ENCODE results near the gene THOC5. TPM values are rescaled to one million over a fixed set of nuclear protein-coding genes. Genes with fewer than 3 reads are reported as not detected.

THOC5 gene
- total RNA-seq, 2 experiments from 2014 or later = 48.7 to 57.3 TPM

DNA sequence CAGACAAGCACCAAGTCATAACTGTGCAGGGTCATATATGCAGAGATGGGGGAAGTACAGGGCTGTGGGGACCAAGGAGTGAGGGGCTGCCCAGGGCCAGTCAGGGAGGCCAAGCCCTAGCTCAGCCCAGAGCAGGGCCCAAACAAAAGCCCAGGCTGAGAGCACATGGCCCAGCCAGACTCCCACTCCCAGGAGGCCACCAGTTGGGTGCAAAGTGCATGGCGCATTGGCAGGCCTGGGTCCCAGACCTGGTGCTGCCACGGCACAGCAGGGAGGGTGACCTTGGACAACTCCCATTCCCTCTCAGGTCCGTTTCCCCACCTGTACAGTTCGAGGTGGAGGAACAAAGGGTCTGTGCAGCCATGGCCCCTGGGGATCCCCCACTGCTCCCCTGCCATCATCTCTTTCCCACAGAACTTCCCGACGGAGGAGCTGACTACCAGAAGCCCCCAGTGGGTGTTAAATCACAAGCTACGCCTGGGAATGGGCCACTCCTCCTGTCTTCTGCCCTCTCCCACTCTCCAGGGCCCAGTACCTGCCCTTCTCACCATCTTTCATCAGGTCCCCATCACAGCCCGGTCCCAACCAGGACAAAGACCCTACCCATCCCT is 26.7 kb upstream of the THOC5 start:
- Mint-ChIP-seq H3K4me3 (peak overlapping the region; percentile 91), H3K27me3 (no peaks in the 10 kb centered on the region), H3K4me1 (ENCODE audit: low read depth) (peaks cover 13% of the 10 kb centered on the region), H3K27ac (peak overlapping the region; percentile 95), H3K36me3 (ENCODE audit: low read depth) (peaks cover 5% of the 10 kb centered on the region), H3K9me3 (no peaks in the 10 kb centered on the region)
- POLR2A ChIA-PET = interaction anchor here (0.7 to 1.2 kb wide), 2 partner anchors 15 to 30 kb away, joined by 3 read pairs; no protein-coding TSS in a partner anchor
- intact Hi-C loops (cut with micrococcal nuclease) = no loop called here
- CTCF ChIA-PET = no interaction called here
- DNase-seq (peak; percentile 17), ATAC-seq (peak; percentile 15)
- TF ChIP-seq, protein P1, sequence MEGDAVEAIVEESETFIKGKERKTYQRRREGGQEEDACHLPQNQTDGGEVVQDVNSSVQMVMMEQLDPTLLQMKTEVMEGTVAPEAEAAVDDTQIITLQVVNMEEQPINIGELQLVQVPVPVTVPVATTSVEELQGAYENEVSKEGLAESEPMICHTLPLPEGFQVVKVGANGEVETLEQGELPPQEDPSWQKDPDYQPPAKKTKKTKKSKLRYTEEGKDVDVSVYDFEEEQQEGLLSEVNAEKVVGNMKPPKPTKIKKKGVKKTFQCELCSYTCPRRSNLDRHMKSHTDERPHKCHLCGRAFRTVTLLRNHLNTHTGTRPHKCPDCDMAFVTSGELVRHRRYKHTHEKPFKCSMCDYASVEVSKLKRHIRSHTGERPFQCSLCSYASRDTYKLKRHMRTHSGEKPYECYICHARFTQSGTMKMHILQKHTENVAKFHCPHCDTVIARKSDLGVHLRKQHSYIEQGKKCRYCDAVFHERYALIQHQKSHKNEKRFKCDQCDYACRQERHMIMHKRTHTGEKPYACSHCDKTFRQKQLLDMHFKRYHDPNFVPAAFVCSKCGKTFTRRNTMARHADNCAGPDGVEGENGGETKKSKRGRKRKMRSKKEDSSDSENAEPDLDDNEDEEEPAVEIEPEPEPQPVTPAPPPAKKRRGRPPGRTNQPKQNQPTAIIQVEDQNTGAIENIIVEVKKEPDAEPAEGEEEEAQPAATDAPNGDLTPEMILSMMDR (IDR thresholded peaks at IDR 0.05) = no peak

DNA sequence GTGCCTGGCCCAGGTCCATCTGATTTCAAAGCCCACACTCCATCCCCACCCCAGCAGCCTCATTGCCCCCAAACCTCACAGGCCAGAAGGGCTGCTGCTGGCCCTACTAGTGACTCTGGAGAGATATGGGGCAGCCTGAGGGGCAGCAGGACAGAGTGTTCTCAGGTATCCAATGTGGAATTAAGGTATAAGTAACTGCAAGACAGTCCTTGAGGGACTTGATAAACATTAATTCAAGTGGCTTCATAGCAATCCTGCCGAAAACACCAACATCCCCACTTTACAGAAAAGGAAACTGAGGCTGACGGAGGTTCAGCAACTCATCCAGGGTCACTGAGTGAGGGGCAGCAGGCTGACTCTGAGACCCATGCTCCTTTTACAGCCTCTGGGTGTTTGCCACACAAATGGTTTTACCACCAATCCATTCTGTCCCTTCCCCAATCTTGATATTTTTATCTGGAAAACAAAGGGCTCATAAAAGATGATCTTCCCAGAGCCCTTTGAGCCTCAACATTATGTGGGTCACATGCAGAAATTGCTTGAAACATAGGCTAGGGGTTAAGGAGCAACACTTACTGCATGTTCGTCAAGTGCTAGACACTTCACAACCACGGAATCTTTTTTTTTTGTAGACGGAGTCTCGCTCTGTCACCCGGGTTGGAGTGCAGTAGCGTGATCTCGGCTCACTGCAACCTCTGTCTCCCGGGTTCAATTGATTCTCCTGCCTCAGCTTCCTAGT is 25.1 kb upstream of the THOC5 start:
- Mint-ChIP-seq H3K9me3 (no peaks in the 10 kb centered on the region), H3K27ac (no peak overlapping the region), H3K27me3 (no peaks in the 10 kb centered on the region), H3K4me3 (no peak overlapping the region), H3K4me1 (ENCODE audit: low read depth) (peaks cover 13% of the 10 kb centered on the region), H3K36me3 (ENCODE audit: low read depth) (peaks cover 7% of the 10 kb centered on the region)
- intact Hi-C loops (cut with micrococcal nuclease) = no loop called here
- ChIA-PET POLR2A (no interaction called here), CTCF (no interaction called here)
- ATAC-seq = no peak
- no peak for DNase-seq
- TF ChIP-seq, protein P1 (IDR thresholded peaks at IDR 0.05) = no peak

DNA sequence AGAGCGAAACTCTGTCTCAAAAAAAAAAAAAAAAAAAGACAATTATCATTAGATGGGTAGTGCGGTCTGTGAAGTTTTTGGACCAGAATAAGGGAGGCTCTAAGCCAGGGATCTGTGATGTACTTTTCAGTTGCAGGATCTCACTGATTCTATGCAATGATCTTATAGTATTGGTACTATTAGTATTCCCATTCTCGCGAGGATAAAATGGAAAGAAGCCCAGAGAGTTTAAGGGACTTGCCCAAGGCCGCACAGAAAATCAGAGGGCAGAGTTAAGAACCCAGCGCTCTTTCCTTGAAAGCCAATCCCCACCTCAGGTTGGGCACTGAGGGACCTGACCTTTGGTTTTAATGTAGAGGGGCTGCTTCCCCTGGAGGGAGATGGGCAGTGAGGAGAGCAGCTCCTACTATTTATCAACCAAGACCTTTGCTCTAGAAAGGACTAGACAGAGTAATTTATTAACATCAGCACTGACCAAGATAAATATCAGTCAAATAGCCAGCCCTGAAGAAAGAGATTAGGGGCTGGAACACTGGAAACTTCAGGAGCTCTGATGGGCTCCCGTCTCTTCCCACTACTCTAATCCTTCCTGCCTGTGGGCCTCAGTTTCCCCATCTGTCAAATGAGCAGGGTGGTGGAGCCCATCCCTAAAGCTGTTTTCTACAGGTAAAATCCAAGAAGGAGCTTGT is 21.3 kb upstream of the THOC5 start:
- no peak overlapping the region for H3K27ac Mint-ChIP-seq
- H3K36me3 Mint-ChIP-seq (ENCODE audit: low read depth) = peaks cover 5% of the 10 kb centered on the region
- ATAC-seq (no peak), DNase-seq (no peak)
- no peaks in the 10 kb centered on the region for H3K27me3 Mint-ChIP-seq
- H3K4me3 Mint-ChIP-seq = no peak overlapping the region
- CTCF ChIA-PET = no interaction called here
- POLR2A ChIA-PET = no interaction called here
- peaks cover 5% of the 10 kb centered on the region for H3K4me1 Mint-ChIP-seq (ENCODE audit: low read depth)
- TF ChIP-seq, protein P1 (IDR thresholded peaks at IDR 0.05) = no peak
- intact Hi-C loops (cut with micrococcal nuclease) = no loop called here
- no peaks in the 10 kb centered on the region for H3K9me3 Mint-ChIP-seq

DNA sequence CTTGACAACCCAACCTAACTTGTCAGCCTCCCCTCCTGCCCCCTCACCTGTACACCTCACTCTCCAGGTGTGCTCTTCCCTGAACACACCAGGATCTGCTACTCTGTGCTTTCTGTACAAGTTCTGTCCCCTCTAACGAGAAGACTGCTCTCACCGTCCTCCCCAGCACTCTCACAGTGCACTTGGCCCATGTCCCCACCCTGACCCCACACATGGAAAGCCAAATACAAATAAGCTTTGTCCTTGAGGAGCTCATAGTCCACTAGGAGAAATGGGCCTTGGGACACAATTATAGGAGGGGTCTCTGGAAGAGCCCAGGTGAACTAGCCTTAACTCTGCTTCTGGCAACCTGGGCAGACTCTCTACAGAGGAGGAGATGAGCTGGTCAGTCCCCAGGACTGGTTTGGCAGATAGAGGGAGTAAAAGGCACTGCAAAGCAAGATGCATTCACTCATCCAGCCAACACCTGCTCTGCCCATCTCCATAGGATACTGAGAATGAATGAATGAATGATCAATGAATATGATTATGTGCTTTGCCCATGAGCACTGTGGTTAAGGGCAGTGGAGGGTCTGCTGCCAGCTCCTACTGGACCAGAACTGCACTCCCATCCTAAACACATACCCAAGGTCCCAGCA is 17.5 kb upstream of the THOC5 start:
- H3K4me3 Mint-ChIP-seq = no peak overlapping the region
- peaks cover 11% of the 10 kb centered on the region for H3K36me3 Mint-ChIP-seq (ENCODE audit: low read depth)
- intact Hi-C loops (cut with micrococcal nuclease) = no loop called here
- CTCF ChIA-PET = interaction anchor here (1.0 to 1.2 kb wide), 2 partner anchors 65 to 434 kb away, joined by 3 read pairs; no protein-coding TSS in a partner anchor
- no peak overlapping the region for H3K27ac Mint-ChIP-seq
- H3K4me1 Mint-ChIP-seq (ENCODE audit: low read depth) = no peaks in the 10 kb centered on the region
- ATAC-seq = no peak
- POLR2A ChIA-PET = no interaction called here
- TF ChIP-seq, protein P1 (IDR thresholded peaks at IDR 0.05) = no peak
- H3K27me3 Mint-ChIP-seq = no peaks in the 10 kb centered on the region
- DNase-seq = no peak
- H3K9me3 Mint-ChIP-seq = no peaks in the 10 kb centered on the region
